ENCODE data around the gene USP11.

USP11 gene

DNA sequence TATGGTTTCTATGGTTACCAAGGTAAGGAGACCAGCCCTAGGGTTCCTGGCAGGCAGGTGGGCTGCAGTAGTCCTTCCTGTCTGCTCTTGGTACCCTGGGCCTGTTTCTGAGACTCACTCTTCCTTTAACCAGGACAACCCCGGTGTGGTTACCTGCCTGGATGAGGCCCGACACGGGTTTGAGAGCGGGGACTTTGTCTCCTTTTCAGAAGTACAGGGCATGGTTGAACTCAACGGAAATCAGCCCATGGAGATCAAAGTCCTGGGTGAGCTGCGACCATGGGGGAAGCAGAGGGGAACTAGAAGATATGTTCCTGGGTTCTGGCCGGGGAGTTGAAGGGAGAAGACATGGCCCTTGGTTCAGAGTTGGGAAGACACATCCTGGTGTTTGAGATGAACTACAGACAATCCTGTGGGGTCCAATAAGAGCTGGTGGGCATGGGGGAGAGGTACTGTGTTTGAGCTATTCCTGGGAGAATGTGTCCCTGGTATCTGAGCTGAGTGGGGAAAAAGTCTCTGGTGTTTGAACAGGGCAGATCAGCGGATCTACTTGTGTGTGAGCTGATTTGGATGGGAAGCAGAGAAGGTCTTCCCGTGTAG lies 31.4 kb upstream of the USP11 start:
- DNase-seq = no peak
- in situ Hi-C loops (cut with MboI; ENCODE audit: low pct_unique_long_range_greater_than_20kb, low sequenced_read_pairs) = no loop called here

DNA sequence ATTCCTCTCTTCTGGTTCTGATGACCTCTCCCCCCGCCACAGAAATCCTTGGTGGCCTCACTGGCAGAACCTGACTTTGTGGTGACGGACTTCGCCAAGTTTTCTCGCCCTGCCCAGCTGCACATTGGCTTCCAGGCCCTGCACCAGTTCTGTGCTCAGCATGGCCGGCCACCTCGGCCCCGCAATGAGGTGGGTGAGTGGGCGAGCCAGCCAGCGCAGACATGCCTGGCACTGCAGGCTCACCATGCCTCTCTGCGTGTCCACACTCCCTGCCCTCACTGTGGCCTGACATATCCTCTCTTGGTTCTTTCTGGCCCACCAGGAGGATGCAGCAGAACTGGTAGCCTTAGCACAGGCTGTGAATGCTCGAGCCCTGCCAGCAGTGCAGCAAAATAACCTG lies 30.5 kb upstream of the USP11 start:
- DNase-seq = no peak
- in situ Hi-C loops (cut with MboI; ENCODE audit: low pct_unique_long_range_greater_than_20kb, low sequenced_read_pairs) = no loop called here

DNA sequence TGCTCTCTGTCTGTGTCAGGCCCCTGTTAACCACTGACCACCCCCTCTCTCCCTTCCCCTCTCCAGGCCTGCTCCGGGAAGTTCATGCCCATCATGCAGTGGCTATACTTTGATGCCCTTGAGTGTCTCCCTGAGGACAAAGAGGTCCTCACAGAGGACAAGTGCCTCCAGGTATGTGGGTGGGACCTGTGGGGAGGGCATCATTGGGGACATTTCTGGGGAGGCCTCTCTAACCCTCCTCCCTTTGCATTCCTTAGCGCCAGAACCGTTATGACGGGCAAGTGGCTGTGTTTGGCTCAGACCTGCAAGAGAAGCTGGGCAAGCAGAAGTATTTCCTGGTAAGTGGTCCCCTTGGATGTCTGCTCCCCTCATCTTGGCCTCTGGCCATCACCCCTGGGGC lies 29.9 kb upstream of the USP11 start:
- in situ Hi-C loops (cut with MboI; ENCODE audit: low pct_unique_long_range_greater_than_20kb, low sequenced_read_pairs) = no loop called here
- no peak for DNase-seq

DNA sequence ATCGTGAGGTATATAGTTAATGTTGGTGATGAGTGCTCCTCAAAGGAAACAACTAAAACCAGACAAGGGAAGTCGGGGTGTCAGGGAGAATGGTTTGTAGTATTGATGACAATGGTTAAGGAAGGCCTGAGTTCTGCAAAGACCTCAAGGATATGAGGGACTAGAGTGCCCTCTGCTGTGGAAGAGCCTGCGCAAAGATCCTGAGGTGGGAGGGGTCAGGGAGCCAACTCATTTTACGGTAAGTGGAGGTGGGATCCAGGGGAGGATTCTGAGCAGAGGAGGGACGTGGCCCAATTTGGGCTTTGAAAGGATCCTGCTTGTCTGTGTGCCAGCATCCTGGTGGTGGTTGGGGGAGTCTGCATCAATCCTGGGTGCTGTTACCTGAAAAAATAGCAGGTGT lies 27.8 kb upstream of the USP11 start:
- no peak for DNase-seq
- in situ Hi-C loops (cut with MboI; ENCODE audit: low pct_unique_long_range_greater_than_20kb, low sequenced_read_pairs) = no loop called here

DNA sequence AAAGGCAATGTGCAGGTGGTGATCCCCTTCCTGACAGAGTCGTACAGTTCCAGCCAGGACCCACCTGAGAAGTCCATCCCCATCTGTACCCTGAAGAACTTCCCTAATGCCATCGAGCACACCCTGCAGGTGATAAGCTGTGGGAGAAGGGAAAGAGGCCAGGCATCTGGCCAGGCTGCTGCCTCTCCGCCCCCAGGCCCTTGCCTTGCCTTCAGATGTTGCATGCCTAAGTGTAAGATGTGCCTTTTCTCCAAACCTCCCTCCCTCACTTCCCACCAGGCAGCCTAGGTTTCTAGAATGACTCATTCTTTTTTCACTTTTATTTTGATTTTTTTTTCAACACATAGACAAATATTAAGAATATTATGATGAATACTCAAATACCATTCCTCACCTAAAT lies 26.5 kb upstream of the USP11 start:
- in situ Hi-C loops (cut with MboI; ENCODE audit: low pct_unique_long_range_greater_than_20kb, low sequenced_read_pairs) = no loop called here

DNA sequence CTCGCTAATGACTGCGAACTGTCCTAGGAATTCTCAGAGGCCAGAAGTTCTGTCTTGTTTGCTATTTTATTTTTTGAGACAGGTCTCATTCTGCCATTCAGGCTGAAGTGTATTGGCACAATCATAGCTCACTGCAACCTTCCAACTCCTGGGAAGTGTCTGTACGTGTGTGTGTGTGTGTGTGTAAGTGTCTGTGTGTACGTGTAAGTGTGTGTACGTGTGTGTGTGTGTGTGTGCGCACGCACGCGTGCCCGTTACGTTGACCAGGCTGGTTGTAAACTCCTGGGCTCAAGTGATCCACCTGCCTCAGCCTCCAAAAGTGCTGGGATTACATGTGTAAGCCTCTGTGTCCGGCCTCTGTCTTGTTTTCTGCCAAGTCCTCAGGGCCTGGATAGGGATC lies 24.7 kb upstream of the USP11 start:
- no peak for DNase-seq
- in situ Hi-C loops (cut with MboI; ENCODE audit: low pct_unique_long_range_greater_than_20kb, low sequenced_read_pairs) = no loop called here

More for the DNA sequence above, 26.5 kb upstream of the USP11 start:
- no peak for DNase-seq

DNA sequence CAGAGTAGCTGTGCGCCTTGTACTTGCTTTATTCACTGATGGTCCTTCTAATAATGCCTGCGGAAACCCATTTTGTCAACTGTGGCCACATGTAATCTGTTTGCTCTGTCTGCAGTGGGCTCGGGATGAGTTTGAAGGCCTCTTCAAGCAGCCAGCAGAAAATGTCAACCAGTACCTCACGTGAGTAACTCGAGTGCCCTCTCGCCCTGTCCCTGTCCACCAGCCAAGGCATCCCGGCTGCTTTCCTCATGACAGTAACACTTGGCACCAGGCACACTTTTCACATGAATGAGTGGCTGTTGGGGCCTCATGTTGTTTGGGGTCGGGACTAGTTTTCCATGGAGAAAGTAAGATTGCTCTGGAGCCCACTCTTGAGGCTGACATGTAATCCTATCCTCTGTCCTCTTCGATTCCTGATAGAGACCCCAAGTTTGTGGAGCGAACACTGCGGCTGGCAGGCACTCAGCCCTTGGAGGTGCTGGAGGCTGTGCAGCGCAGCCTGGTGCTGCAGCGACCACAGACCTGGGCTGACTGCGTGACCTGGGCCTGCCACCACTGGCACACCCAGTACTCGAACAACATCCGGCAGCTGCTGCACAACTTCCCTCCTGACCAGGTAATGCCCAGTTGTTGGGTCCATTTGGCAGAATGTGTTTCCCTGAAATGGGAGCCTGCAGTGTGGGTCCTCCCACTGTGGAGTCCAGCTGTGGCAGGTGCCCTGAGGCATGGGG lies 23.1 kb upstream of the USP11 start:
- DNase-seq = no peak
- in situ Hi-C loops (cut with MboI; ENCODE audit: low pct_unique_long_range_greater_than_20kb, low sequenced_read_pairs) = no loop called here

DNA sequence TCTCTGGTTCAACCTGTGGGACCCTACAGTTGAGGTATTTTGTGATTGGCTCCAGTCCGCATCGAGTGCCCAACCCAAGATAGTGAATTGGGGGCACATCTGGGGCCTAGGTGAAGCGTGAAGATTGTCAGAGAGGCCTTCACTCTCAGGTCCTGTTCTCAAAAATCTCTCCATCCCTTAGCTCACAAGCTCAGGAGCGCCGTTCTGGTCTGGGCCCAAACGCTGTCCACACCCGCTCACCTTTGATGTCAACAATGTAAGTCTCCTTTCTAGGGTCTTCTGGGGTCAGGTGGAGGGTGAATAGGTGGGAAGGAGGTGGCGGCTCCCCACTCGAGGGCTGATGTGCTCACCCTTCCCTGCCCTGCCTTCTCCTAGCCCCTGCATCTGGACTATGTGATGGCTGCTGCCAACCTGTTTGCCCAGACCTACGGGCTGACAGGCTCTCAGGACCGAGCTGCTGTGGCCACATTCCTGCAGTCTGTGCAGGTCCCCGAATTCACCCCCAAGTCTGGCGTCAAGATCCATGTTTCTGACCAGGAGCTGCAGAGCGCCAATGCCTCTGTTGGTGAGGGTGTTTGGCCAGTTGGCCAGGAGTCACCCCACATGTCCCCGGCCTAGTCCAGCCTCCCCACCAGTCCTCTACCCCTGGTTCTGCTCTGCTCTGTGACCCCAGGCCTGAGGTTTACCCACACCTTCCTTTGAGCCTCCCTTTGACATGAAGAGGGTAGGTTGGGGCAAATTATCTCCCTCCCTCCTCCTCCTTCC lies 22.0 kb upstream of the USP11 start:
- in situ Hi-C loops (cut with MboI; ENCODE audit: low pct_unique_long_range_greater_than_20kb, low sequenced_read_pairs) = no loop called here
- no peak for DNase-seq

DNA sequence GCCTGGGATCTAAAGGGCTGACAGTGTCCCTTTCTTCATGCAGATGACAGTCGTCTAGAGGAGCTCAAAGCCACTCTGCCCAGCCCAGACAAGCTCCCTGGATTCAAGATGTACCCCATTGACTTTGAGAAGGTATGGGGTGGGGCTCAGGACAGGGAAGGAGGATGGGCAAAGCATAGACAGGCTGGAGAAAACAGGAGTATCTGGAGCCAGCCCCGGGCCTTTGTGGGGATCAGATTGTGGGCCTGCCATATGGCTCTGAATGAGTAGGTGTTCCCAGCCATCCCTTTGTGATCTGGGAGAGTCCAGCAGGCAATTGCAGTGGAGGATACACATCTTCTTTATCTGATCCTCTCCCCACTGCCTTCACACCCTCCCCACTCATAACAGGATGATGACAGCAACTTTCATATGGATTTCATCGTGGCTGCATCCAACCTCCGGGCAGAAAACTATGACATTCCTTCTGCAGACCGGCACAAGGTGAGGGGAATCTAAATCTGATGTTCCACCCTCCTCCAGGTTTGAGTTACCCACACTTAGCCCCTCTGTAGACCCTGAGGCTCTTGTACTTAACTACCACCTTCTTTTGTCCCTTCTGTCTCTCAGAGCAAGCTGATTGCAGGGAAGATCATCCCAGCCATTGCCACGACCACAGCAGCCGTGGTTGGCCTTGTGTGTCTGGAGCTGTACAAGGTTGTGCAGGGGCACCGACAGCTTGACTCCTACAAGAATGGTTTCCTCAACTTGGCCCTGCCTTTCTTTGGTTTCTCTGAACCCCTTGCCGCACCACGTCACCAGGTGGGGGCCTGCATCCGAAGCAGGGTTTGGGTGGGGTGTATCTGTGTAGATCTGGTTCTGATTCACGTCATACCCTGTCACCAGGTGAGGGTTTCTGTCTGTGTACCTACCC lies 20.2 kb upstream of the USP11 start:
- in situ Hi-C loops (cut with MboI; ENCODE audit: low pct_unique_long_range_greater_than_20kb, low sequenced_read_pairs) = no loop called here
- DNase-seq = no peak

DNA sequence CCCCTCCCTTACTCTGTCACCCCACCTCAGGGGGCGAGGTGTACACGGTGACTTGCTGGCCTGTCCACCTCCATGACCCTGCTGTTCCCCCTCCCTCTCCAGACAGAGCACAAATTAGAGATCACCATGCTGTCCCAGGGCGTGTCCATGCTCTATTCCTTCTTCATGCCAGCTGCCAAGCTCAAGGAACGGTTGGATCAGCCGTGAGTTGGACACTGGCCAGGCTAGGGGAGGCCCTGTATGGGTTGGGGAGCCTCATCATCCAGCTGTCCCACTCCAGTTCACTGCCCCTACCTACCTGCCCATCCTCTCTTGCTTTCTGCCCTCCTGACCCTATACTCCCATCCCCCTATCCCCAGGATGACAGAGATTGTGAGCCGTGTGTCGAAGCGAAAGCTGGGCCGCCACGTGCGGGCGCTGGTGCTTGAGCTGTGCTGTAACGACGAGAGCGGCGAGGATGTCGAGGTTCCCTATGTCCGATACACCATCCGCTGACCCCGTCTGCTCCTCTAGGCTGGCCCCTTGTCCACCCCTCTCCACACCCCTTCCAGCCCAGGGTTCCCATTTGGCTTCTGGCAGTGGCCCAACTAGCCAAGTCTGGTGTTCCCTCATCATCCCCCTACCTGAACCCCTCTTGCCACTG lies 18.3 kb upstream of the USP11 start:
- no peak for DNase-seq
- in situ Hi-C loops (cut with MboI; ENCODE audit: low pct_unique_long_range_greater_than_20kb, low sequenced_read_pairs) = no loop called here

DNA sequence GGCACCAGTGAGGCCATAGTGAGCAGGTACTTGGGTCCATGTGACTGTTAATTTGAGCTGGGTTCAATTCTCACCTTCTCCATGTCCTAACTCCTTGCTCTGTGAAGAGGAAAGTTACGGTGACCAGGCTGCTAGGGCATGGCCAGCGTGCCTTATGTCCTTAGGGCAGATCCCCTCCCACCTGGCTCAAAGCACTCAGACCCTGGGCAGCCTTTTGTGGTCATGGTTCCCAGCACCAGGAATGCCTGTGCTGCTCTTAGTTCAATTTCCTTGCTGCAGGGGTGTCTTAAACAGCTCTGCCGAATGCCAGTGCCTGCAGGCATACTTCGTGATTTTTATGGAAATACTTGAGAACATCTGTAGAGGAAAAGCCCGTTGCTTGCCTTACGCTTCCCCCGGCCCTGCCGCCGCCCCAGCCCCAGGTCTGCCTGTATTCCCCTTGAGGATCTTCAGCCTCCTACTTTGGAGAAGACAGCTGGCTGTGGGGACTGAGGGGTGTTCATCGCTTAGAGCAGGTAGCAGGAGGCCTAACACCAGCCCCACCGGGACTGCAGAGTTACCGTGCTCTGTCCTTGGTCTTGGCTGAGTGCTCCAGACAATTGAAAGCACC lies 17.4 kb upstream of the USP11 start:
- DNase-seq = no peak

DNA sequence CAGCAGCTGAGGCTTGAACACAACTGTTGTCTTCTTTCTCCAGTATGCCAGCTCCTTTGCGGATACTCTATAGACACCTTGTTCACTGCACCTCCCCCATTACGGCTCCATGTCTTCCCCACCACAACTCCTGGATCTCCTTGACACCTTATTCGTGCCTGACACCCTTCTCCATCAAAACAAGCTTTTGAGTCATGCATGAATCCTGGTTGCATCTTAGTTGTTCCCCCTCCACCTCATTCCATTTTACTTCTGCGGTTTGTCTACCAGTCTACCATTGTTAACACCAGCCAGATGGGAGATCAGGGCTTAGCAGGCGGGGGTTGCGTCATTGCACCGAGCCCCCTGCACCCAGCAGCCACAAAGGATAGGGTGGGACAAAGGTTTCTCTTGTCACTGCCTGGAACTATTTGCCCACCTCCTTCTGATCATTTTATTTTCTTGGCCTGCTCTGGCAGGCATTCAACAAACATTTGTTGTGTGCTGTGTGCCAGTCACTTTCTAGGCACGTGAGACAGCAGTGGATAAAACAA lies 16.4 kb upstream of the USP11 start:
- in situ Hi-C loops (cut with MboI; ENCODE audit: low pct_unique_long_range_greater_than_20kb, low sequenced_read_pairs) = no loop called here
- no peak for DNase-seq

More for the DNA sequence above, 17.4 kb upstream of the USP11 start:
- in situ Hi-C loops (cut with MboI; ENCODE audit: low pct_unique_long_range_greater_than_20kb, low sequenced_read_pairs) = no loop called here

DNA sequence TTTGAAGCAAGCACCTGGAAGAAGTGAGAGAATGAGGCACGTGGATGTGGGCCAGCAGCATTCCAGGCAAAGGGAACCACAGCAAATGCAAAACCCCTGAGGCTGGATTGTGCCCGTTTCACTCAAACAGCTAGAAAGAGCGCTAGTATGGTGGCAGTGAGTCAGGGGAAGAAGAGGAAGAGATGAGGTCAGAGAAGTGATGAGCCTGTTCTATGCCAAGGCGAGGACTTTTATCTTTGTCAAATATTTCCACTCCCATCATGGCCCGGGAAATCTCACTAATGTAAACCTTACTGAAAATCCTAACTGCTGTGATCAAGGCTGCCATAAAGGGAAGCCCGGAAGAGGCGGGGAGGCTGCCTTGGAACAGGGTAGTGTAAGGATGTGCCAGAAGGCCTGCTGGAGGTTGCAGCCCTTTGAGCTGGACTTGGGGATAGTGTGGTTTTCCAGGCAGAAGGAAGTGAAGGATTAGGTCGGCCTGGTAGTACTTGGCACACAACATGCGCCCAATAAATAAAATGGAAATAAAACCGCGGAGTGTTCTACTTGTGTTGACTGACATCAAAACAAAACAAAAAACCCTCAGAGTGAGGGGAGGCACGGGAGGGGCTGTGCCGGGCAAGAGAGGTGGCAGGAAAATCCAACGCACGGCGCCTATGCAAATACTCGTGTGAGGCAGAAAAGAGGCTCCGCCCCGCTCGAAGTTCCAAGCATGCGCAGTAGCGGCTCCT lies 15.5 kb upstream of the USP11 start:
- in situ Hi-C loops (cut with MboI; ENCODE audit: low pct_unique_long_range_greater_than_20kb, low sequenced_read_pairs) = no loop called here
- DNase-seq = no peak

DNA sequence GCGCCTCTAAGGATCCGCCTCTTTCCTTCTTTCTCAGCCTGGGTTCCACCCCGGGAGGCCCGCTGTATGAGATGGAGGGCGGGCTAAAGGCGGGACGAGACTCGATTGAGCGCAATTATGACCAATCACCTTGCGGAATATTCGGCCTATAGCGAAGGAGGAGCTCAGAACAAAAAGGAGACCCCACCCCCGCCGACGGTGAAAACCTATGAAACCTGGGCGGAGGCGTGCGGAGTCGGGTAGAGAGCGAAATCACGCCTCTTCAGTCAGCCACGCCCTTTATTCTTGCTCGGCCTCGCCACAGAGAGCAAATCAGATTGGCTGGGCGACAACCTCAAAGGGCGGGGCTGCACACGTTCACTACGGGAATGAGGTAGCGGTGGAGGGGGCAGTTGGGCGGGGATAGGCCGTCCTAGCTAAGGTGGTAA lies 14.9 kb upstream of the USP11 start:
- DNase-seq = peak; percentile 100

DNA sequence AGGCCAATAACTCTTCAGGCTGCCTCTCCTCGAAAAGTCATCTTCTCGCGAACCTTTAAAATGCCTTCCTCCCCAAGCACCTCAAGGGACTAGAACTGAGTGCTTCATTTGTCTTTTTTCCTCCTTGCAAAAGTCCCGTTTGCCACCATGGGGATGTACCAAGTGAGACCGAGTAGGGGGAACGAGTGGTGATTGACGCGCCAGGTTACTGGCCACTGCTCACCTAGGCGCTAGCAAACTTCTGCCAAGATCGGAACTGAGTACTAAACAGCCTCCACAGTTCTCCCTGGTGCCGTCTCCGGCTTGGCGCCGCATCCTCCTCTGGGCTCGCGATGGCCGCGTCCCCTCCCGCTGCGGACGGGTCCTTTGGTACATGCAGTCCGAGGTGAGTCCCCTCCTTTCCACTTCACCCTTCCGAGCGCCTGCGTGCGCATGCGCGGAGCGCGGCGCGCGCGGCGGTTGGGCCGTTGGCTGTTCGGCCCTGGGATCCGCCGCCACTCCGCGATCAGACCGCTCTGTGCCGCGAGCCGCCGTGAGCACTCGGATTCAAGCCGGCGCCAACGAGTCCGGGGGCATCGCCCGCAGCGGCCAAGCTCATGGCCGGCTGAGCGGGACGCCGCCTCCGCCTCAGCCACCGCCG lies 14.4 kb upstream of the USP11 start, which contains the start of gene CDK16:
Gene CDK16 (plus strand): TSS at position 402 of the 640 bp plus-strand sequence. CDS start 4,877 bp downstream, outside the sequence.
- in situ Hi-C loops (cut with MboI; ENCODE audit: low pct_unique_long_range_greater_than_20kb, low sequenced_read_pairs) = no loop called here
- peak; percentile 93 for DNase-seq

More for the DNA sequence above, 14.9 kb upstream of the USP11 start:
- in situ Hi-C loops (cut with MboI; ENCODE audit: low pct_unique_long_range_greater_than_20kb, low sequenced_read_pairs) = no loop called here

DNA sequence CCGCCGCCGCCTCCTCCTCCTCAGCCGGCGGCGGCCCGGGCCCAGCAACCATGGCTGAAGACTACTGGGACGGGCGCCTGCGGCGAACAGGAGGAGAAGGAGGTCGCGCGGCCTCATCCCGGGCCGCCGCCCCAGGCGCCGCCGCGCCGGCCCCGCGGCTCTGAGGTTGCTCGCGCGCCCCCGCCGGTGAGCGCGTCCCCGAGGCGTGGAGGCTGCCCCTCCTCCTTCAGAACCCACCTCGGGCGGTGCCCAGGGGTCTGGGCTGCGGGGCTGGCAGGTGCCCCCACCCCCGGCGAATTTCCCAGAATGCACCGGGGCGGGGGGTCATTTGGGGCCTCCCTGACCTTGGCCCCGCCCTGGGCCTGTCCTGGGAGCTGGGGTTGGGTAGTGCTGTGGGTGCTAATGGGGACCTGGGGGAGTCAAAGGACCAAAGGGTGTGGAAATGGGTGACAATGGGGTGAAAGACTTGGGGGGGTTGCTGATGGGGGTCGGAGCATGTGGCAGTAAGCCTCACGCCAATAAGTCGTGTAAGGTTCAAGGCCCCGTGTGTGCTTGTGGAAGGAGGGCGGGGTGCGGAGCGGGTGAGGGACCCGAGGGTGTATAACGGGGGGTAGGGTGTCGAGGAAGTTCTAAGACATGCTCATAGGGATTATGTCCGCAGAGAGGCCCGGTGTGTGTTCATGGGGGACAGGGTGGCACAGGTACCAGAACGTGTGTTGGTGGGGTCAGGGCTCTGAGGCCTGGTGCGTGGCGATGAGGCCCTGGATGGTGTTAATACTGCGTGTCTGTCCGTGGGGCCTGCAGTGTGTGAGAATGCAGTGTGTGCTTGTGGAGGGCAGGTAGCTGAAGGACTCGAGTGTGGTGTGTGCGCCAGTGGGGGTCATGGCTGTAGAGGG lies 13.6 kb upstream of the USP11 start:
- in situ Hi-C loops (cut with MboI; ENCODE audit: low pct_unique_long_range_greater_than_20kb, low sequenced_read_pairs) = no loop called here

More for the DNA sequence above, 13.6 kb upstream of the USP11 start:
- peak; percentile 45 for DNase-seq
